AG04449 (cell line): ENCODE measurements around the gene ETV1.

Source experiments
- CTCF ChIA-PET: fragments of 350-600 bp; formaldehyde crosslinking; extraction: SDS; loops from one replicate; lab custom pipeline; 2021; ENCODE audit warnings: antibody characterized with exemption; lab: Yijun Ruan, JAX
- POLR2A ChIA-PET: fragments of 400-600, 350-600 bp; formaldehyde crosslinking; extraction: SDS; loops from one replicate; lab custom pipeline; 2020; ENCODE audit warnings: antibody characterized with exemption, inconsistent platforms; lab: Yijun Ruan, JAX
- DNase-seq: peaks from one replicate; pipeline ENCODE4 v3.0.0-alpha.2; 2010; ENCODE audit warnings: low read depth, low spot score
- H3K4me3 ChIP-seq: 2 replicates; pipeline ENCODE4 v1.5.1; 2011; ENCODE audit warnings: low read depth, mild to moderate bottlenecking, control low read depth, low read length
- CTCF ChIP-seq: IDR thresholded peaks from one replicate; pipeline ENCODE4 v1.5.1; 2011; ENCODE audit warnings: mild to moderate bottlenecking, moderate library complexity, low read length, control low read depth, inconsistent platforms; ENCODE audit not compliant: insufficient read depth; ENCODE audit errors: missing control alignments

The ETV1 gene

GRCh38 chr7:13904689-13905088 lies 84.8 kb downstream of the ETV1 start:
- DNase-seq, result peak; percentile 86
- H3K4me3 ChIP-seq, result no peak overlapping the region
- CTCF ChIA-PET, result no interaction called here
- TF ChIP-seq CTCF, result no peak
- POLR2A ChIA-PET, result no interaction called here

- no peak for DNase-seq
- H3K4me3 ChIP-seq, result no peak overlapping the region
- TF ChIP-seq CTCF, result no peak
- ChIA-PET CTCF (no interaction called here), POLR2A (no interaction called here)
Measured at GRCh38 chr7:13904007-13904406, 85.5 kb downstream of the ETV1 start.

- H3K4me3 ChIP-seq, result no peak overlapping the region
- ChIA-PET CTCF (no interaction called here), POLR2A (no interaction called here)
- TF ChIP-seq CTCF, result no peak
- no peak for DNase-seq
Measured at GRCh38 chr7:13901577-13901976, 87.9 kb downstream of the ETV1 start.

GRCh38 chr7:13898957-13899670 lies 90.4 kb downstream of the ETV1 start:
- TF ChIP-seq CTCF, result no peak
- ChIA-PET CTCF (no interaction called here), POLR2A (no interaction called here)
- no peak for DNase-seq
- H3K4me3 ChIP-seq, result no peak overlapping the region

- CTCF ChIA-PET, result no interaction called here
- no peak overlapping the region for H3K4me3 ChIP-seq
- no peak for TF ChIP-seq CTCF
- no peak for DNase-seq
- POLR2A ChIA-PET, result no interaction called here
Measured at GRCh38 chr7:13897819-13898218, 91.6 kb downstream of the ETV1 start.

GRCh38 chr7:13894954-13895353 lies 94.5 kb downstream of the ETV1 start:
- DNase-seq, result no peak
- ChIA-PET CTCF (no interaction called here), POLR2A (no interaction called here)
- H3K4me3 ChIP-seq, result no peak overlapping the region
- TF ChIP-seq CTCF, result no peak
